Measurements from ENCODE around the gene KBTBD12.

The KBTBD12 gene

GRCh38 chr3:128012050-128012449 lies 97.0 kb downstream of the KBTBD12 start:
- no peak for TF ChIP-seq TAF1 (IDR thresholded peaks at IDR 0.05; ENCODE audit: borderline replicate concordance, insufficient read depth, low read length)
- no peak for TF ChIP-seq FOXP2 (optimal IDR thresholded peaks at IDR 0.05; ENCODE audit: borderline replicate concordance, extremely low read depth, extremely low read length, insufficient read depth)
- TF ChIP-seq SIN3A (IDR thresholded peaks at IDR 0.05; ENCODE audit: borderline replicate concordance, insufficient read depth, low read length) = no peak
- no peak for TF ChIP-seq POLR2AphosphoS5 (IDR thresholded peaks at IDR 0.05; ENCODE audit: low read depth, low read length)
- no peak for TF ChIP-seq REST (IDR thresholded peaks at IDR 0.05; ENCODE audit: insufficient read depth in 1 of 2, low read depth in 2 of 2, low read length in 2 of 2)

GRCh38 chr3:128014548-128014947 lies 99.5 kb downstream of the KBTBD12 start:
- TF ChIP-seq REST (IDR thresholded peaks at IDR 0.05; ENCODE audit: insufficient read depth in 1 of 2, low read depth in 2 of 2, low read length in 2 of 2) = no peak

- TF ChIP-seq POLR2AphosphoS5 (IDR thresholded peaks at IDR 0.05; ENCODE audit: low read depth, low read length) = no peak
- TF ChIP-seq FOXP2 (optimal IDR thresholded peaks at IDR 0.05; ENCODE audit: borderline replicate concordance, extremely low read depth, extremely low read length, insufficient read depth) = no peak
- TF ChIP-seq REST (IDR thresholded peaks at IDR 0.05; ENCODE audit: insufficient read depth in 1 of 2, low read depth in 2 of 2, low read length in 2 of 2) = no peak
- no peak for TF ChIP-seq SIN3A (IDR thresholded peaks at IDR 0.05; ENCODE audit: borderline replicate concordance, insufficient read depth, low read length)
- no peak for TF ChIP-seq TAF1 (IDR thresholded peaks at IDR 0.05; ENCODE audit: borderline replicate concordance, insufficient read depth, low read length)
Observed at GRCh38 chr3:128016502-128016901, 101.5 kb downstream of the KBTBD12 start.

- no peak for TF ChIP-seq FOXP2 (optimal IDR thresholded peaks at IDR 0.05; ENCODE audit: borderline replicate concordance, extremely low read depth, extremely low read length, insufficient read depth)
- TF ChIP-seq SIN3A (IDR thresholded peaks at IDR 0.05; ENCODE audit: borderline replicate concordance, insufficient read depth, low read length) = no peak
- TF ChIP-seq REST (IDR thresholded peaks at IDR 0.05; ENCODE audit: insufficient read depth in 1 of 2, low read depth in 2 of 2, low read length in 2 of 2) = no peak
- no peak for TF ChIP-seq TAF1 (IDR thresholded peaks at IDR 0.05; ENCODE audit: borderline replicate concordance, insufficient read depth, low read length)
- no peak for TF ChIP-seq POLR2AphosphoS5 (IDR thresholded peaks at IDR 0.05; ENCODE audit: low read depth, low read length)
Observed at GRCh38 chr3:128021768-128022372, 106.8 kb downstream of the KBTBD12 start.

- TF ChIP-seq POLR2AphosphoS5 (IDR thresholded peaks at IDR 0.05; ENCODE audit: low read depth, low read length) (no peak), SIN3A (IDR thresholded peaks at IDR 0.05; ENCODE audit: borderline replicate concordance, insufficient read depth, low read length) (no peak), FOXP2 (optimal IDR thresholded peaks at IDR 0.05; ENCODE audit: borderline replicate concordance, extremely low read depth, extremely low read length, insufficient read depth) (no peak), REST (IDR thresholded peaks at IDR 0.05; ENCODE audit: insufficient read depth in 1 of 2, low read depth in 2 of 2, low read length in 2 of 2) (no peak), TAF1 (IDR thresholded peaks at IDR 0.05; ENCODE audit: borderline replicate concordance, insufficient read depth, low read length) (no peak)
Observed at GRCh38 chr3:128033102-128033501, 118.1 kb downstream of the KBTBD12 start.

Data from PFSK-1 (cell line).